ENCODE measurements around the gene LRBA. TPM values are rescaled to one million over a fixed set of nuclear protein-coding genes. Genes with fewer than 3 reads are reported as not detected.

LRBA gene
- total and polyA plus RNA-seq, 8 donors: 43.3 to 62.5 (median 52.3) TPM

DNA sequence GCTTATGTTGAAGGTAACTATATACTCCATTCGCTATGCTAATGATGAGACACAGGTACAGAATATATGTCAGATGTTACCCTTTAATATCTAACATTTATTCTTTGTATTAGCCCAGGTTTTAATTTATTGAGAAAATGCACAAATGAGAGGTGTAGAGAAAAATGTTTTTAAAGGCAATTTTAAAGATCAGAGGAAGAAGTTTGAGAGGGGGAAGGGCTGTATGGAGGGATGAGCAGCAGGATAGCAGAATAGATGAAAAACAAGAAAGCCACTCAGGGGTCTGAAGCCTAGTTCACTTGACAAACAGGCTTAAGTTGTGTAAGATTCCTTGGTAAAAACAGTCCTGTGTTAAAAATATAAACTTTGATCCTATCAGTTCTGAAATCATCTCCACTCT lies 429.5 kb downstream of the LRBA start:
- Histone ChIP-seq H3K4me3 (no peak overlapping the region), H3K9me3 (peaks cover 0 to 12% of the 10 kb centered on the region in 2 donors), H3K27me3 (no peaks in the 10 kb centered on the region), H3K27ac (no peak overlapping the region), H3K36me3 (peaks cover 0 to 26% of the 10 kb centered on the region in 2 donors), H3K4me1 (no peaks in the 10 kb centered on the region)
- ATAC-seq (no peak), DNase-seq (no peak)
- TF ChIP-seq, protein P1, sequence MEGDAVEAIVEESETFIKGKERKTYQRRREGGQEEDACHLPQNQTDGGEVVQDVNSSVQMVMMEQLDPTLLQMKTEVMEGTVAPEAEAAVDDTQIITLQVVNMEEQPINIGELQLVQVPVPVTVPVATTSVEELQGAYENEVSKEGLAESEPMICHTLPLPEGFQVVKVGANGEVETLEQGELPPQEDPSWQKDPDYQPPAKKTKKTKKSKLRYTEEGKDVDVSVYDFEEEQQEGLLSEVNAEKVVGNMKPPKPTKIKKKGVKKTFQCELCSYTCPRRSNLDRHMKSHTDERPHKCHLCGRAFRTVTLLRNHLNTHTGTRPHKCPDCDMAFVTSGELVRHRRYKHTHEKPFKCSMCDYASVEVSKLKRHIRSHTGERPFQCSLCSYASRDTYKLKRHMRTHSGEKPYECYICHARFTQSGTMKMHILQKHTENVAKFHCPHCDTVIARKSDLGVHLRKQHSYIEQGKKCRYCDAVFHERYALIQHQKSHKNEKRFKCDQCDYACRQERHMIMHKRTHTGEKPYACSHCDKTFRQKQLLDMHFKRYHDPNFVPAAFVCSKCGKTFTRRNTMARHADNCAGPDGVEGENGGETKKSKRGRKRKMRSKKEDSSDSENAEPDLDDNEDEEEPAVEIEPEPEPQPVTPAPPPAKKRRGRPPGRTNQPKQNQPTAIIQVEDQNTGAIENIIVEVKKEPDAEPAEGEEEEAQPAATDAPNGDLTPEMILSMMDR (IDR thresholded peaks at IDR 0.05): no peak
- intact Hi-C loops (cut with DNase I): no loop called here

GRCh38 chr4:150584111-150584915 lies 430.8 kb downstream of the LRBA start:
- DNase-seq (no peak), ATAC-seq (no peak)
- H3K4me1 ChIP-seq: no peaks in the 10 kb centered on the region
- TF ChIP-seq, protein P1 (IDR thresholded peaks at IDR 0.05): no peak
- H3K4me3 ChIP-seq: peak overlapping the region in 1 of 2 donors; percentile 23
- intact Hi-C loops (cut with DNase I): no loop called here
- H3K9me3 ChIP-seq: peaks cover 0 to 18% of the 10 kb centered on the region in 2 donors
- H3K27ac ChIP-seq: no peak overlapping the region
- H3K36me3 ChIP-seq: peaks cover 0 to 19% of the 10 kb centered on the region in 2 donors
- no peaks in the 10 kb centered on the region for H3K27me3 ChIP-seq

DNA sequence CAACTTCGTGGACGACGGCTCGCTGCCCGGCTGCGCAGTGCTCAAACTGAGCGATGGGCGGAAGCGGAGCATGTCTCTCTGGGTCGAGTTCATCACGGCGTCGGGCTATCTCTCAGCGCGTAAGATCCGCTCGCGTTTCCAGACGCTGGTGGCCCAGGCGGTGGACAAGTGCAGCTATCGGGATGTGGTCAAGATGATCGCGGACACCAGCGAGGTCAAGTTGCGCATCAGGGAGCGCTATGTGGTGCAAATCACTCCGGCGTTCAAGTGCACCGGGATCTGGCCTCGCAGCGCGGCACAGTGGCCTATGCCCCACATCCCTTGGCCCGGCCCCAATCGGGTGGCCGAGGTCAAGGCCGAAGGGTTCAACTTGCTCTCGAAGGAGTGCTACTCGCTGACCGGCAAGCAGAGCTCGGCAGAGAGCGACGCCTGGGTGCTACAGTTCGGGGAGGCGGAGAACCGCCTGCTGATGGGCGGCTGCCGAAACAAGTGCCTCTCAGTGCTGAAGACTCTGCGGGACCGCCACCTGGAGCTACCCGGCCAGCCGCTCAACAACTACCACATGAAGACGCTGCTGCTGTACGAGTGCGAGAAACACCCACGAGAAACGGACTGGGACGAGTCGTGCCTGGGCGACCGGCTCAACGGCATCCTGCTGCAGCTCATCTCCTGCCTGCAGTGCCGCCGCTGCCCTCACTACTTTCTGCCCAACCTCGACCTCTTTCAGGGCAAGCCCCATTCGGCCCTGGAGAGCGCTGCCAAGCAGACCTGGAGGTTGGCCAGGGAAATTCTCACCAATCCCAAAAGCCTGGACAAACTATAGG lies 431.6 kb downstream of the LRBA start:
- peak; percentile 41 for ATAC-seq
- intact Hi-C loops (cut with DNase I): no loop called here
- Histone ChIP-seq H3K9me3 (peaks cover 0 to 18% of the 10 kb centered on the region in 2 donors), H3K27ac (no peak overlapping the region), H3K27me3 (no peaks in the 10 kb centered on the region), H3K4me1 (no peaks in the 10 kb centered on the region), H3K36me3 (peaks cover 0 to 17% of the 10 kb centered on the region in 2 donors), H3K4me3 (peak overlapping the region; percentile 2 to 23)
- TF ChIP-seq, protein P1 (IDR thresholded peaks at IDR 0.05): no peak
- peak in 2 of 4 donors; percentile 37 to 77 for DNase-seq

DNA sequence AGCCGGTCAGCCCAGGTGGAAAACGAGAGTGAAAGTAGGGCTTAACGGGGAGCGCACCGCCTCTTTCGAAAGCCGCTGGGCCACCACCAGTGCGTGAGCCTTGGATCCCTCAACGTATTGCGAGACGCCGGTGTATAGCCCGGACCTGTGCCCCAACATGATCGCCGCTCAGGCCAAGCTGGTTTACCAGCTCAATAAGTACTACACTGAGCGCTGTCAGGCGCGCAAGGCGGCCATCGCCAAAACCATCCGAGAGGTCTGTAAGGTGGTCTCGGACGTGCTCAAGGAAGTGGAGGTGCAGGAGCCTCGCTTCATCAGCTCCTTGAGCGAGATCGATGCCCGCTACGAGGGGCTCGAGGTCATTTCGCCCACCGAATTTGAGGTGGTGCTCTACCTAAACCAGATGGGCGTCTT lies 432.2 kb downstream of the LRBA start:
- Histone ChIP-seq H3K27me3 (no peaks in the 10 kb centered on the region), H3K36me3 (peaks cover 0 to 17% of the 10 kb centered on the region in 2 donors), H3K4me3 (peak overlapping the region; percentile 2 to 23), H3K27ac (no peak overlapping the region), H3K4me1 (no peaks in the 10 kb centered on the region), H3K9me3 (peaks cover 0 to 18% of the 10 kb centered on the region in 2 donors)
- intact Hi-C loops (cut with DNase I): no loop called here
- peak in 2 of 4 donors; percentile 4 to 75 for DNase-seq
- TF ChIP-seq, protein P1 (IDR thresholded peaks at IDR 0.05): no peak
- peak; percentile 21 for ATAC-seq
